ENCODE measurements around the gene PRAC2. TPM values are rescaled to one million over a fixed set of nuclear protein-coding genes. Genes with fewer than 3 reads are reported as not detected.

PRAC2 gene
- total RNA-seq, 1 donor from 2014 or later = not detected

DNA sequence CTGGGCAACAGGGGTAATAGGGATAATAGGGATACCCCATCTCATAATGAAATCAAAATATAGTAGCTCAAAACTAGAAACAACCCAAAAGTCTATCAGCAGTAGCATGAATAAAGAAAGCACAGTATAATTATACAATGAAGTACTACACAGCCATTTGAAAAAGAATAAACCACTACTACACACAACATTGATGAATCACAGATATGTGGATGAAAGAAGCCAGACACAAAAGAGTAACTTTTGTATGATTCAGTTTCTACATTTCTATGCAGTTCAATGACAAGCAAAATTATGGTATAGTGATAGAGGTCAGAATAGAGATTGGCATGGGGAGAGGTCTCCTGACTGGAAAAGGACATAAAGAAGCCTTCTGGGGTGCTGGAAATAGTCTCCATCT, 8.4 kb downstream of the PRAC2 start:
- Mint-ChIP-seq H3K9me3 (no peaks in the 10 kb centered on the region), H3K36me3 (ENCODE audit: low read depth) (no peaks in the 10 kb centered on the region), H3K4me3 (ENCODE audit: low read depth) (no peak overlapping the region), H3K27ac (no peak overlapping the region), H3K27me3 (ENCODE audit: low read depth) (peaks cover 93% of the 10 kb centered on the region), H3K4me1 (ENCODE audit: low read depth) (peaks cover 13% of the 10 kb centered on the region)
- DNase-seq (ENCODE audit: low spot score) = no peak
- intact Hi-C loops (cut with micrococcal nuclease) = no loop called here

DNA sequence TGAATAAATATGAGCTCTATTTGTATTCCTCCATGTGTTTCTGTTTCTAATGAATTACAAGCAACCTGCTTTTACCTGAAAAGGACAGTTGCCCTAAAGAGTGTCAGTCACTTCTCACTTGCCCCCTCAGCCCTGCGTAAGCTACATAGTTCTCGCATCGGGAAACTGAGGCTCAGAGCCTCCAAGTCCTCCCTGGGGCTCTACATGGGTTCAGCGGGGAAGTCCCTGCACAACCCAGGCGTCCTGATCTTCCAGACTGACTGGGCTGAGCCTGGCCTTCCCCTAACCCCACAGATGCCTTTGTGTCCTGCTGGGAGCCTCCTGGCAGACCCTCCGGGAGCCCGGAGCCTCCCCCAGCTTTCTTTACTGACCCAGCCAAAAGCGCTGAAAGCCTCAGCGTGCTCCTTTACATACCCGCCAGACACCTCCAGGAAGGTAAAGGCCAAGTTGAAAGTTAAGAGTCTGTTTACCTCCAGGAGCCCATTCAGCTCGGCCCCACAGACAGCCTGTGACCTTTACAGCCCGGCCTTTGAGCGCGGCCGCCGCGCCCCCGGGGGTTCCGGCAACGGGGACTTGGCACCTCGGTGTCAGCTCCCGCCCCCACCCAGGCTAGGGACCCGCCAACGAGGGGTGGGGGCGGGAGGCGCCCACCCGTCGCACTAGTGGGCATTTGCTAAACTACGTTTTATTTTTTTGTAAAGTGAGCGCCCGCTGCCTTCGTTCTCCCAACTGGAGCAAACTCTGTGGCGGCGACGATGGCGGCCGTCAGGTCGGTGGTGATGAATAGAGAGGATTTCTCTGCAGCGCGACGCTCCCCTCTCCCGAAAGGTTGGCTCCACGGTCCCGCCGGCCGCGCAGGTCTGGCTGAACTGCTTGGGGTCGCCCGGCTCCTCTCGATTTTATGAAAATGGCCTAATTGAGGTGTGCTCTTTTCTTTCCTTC, 10.0 kb downstream of the PRAC2 start:
- Mint-ChIP-seq H3K27me3 (ENCODE audit: low read depth) (peaks cover 91% of the 10 kb centered on the region), H3K36me3 (ENCODE audit: low read depth) (no peaks in the 10 kb centered on the region), H3K9me3 (no peaks in the 10 kb centered on the region), H3K4me1 (ENCODE audit: low read depth) (peaks cover 11% of the 10 kb centered on the region), H3K27ac (no peak overlapping the region), H3K4me3 (ENCODE audit: low read depth) (no peak overlapping the region)
- DNase-seq (ENCODE audit: low spot score) = no peak
- intact Hi-C loops (cut with micrococcal nuclease) = no loop called here

DNA sequence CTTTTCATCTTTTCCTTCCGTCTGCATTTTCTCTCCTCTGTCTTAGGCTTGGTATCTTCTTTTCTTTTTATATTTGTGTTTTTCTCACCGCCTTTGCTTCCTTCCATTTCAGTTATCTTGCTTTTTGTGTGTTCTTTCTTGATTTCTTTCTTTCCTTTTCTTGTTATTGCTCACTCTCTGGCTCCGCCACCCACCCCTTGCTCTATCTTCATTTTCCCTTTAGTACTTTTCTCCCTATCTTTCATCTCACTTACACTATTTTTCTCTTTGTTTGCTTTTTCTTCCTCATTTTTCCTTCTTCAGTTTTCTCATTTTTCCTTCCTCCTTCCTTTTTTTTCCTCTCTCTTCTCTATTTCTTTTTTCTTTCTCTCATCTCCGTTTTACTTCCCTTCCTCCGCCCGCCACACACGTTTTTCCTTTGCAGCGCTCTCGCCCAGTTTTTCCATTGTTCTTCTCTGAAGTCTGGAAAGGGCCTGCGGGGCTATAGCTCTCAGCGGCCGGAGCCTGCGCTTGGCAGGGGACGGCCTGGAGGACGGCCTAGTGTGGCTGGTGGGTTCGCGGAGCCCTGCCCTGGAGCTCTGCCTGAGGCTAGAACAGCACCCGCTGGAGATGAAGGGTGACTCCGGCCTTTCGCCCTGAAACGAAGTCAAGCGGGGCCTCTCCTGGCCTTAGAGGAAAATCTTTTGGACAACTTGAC, 10.8 kb downstream of the PRAC2 start:
- no peak for DNase-seq (ENCODE audit: low spot score)
- Mint-ChIP-seq H3K27ac (no peak overlapping the region), H3K27me3 (ENCODE audit: low read depth) (peaks cover 92% of the 10 kb centered on the region), H3K36me3 (ENCODE audit: low read depth) (no peaks in the 10 kb centered on the region), H3K4me1 (ENCODE audit: low read depth) (peaks cover 10% of the 10 kb centered on the region), H3K9me3 (no peaks in the 10 kb centered on the region), H3K4me3 (ENCODE audit: low read depth) (no peak overlapping the region)
- intact Hi-C loops (cut with micrococcal nuclease) = no loop called here

DNA sequence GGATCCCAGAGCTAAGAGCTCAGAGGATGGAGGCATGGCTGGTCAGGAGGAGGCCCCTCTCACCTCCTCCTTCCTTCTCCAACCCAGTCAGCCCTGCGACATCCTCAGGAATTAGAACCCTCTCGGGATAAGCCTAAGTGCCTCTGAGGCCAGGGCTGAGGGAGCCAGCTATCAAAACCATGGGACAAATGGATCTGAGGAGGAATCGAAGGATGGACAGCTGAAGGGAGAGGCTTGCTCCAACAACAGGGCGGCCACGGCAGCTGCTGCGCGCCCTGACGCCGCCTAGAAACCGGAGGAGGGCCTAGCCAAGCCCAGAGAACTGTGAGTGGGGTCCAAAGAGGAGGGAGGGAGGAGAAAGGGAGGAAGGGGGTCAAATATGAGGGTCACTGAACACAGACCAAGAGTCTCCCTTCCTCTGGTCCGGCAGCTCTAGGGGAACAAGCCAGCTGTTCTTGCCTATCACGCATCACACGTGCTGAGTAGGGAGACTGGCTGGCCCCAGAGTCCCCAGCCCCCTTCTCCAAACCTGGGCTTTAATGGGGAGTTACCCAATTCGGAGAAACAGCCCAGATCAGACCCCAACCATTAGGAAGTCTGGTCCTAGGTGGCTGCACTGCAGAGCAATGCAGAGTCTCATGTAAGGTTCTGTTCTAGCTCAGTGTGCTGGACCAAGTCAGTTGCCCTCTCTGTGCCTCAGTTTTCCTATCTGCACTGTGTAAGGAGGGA, 11.5 kb downstream of the PRAC2 start:
- no peak overlapping the region for H3K27ac Mint-ChIP-seq
- no peaks in the 10 kb centered on the region for H3K9me3 Mint-ChIP-seq
- no peak overlapping the region for H3K4me3 Mint-ChIP-seq (ENCODE audit: low read depth)
- intact Hi-C loops (cut with micrococcal nuclease) = no loop called here
- peaks cover 92% of the 10 kb centered on the region for H3K27me3 Mint-ChIP-seq (ENCODE audit: low read depth)
- DNase-seq (ENCODE audit: low spot score) = no peak
- H3K4me1 Mint-ChIP-seq (ENCODE audit: low read depth) = peaks cover 13% of the 10 kb centered on the region
- H3K36me3 Mint-ChIP-seq (ENCODE audit: low read depth) = no peaks in the 10 kb centered on the region

DNA sequence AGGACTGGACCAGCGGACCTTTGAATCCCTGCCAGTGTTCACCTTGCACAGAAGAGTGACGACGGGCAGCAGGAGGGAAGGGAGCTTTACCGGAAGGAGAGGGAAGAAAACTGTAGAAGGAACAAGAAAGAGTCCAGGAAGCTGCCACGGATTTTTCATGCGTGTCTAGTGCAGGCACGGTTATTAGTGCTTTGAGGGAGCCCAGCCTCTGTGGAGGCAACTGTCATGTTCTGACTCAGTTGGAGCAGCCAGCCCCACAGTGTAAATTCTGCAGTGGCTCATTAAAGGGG, 12.0 kb downstream of the PRAC2 start:
- Mint-ChIP-seq H3K36me3 (ENCODE audit: low read depth) (no peaks in the 10 kb centered on the region), H3K27ac (no peak overlapping the region), H3K27me3 (ENCODE audit: low read depth) (peaks cover 93% of the 10 kb centered on the region), H3K4me1 (ENCODE audit: low read depth) (peaks cover 13% of the 10 kb centered on the region), H3K4me3 (ENCODE audit: low read depth) (no peak overlapping the region), H3K9me3 (no peaks in the 10 kb centered on the region)
- DNase-seq (ENCODE audit: low spot score) = no peak
- intact Hi-C loops (cut with micrococcal nuclease) = no loop called here

DNA sequence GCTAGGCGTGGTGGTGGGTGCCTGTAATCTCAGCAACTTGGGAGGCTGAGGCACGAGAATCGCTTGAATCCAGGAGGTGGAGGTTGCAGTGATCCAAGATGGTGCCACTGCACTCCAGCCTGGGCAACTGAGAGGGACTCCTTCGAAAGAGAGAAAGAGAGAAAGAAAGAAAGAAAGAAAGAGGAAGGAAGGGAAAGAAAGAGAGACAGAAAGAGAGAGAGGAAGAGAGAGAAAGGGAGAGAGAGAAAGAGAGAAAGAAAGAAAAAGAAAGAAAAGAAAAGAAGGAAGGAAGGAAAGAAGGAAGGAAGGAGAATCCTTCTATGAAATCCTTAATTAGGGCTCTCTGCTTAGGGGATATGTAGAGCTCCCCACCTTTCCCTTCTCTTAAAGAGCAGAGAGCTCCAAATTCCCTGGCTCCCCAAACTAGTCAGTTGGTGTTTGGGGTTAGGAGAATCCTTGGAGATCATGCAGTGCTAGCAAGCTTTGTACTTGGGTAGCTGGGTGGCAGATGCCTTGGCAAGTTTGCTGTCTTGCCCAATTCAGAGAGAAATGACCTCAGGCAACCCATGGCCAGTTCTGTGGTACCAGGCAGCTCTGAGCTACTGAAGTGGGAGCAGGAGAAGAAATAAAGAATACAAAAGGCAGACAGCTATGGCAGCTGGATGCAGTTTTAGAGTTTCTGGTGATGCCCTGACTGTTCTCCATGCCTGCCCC, 14.5 kb downstream of the PRAC2 start:
- H3K9me3 Mint-ChIP-seq = no peaks in the 10 kb centered on the region
- DNase-seq (ENCODE audit: low spot score) = no peak
- no peaks in the 10 kb centered on the region for H3K36me3 Mint-ChIP-seq (ENCODE audit: low read depth)
- peaks cover 13% of the 10 kb centered on the region for H3K4me1 Mint-ChIP-seq (ENCODE audit: low read depth)
- intact Hi-C loops (cut with micrococcal nuclease) = no loop called here
- H3K4me3 Mint-ChIP-seq (ENCODE audit: low read depth) = no peak overlapping the region
- peak overlapping the region; percentile 53 for H3K27ac Mint-ChIP-seq
- peaks cover 91% of the 10 kb centered on the region for H3K27me3 Mint-ChIP-seq (ENCODE audit: low read depth)

DNA sequence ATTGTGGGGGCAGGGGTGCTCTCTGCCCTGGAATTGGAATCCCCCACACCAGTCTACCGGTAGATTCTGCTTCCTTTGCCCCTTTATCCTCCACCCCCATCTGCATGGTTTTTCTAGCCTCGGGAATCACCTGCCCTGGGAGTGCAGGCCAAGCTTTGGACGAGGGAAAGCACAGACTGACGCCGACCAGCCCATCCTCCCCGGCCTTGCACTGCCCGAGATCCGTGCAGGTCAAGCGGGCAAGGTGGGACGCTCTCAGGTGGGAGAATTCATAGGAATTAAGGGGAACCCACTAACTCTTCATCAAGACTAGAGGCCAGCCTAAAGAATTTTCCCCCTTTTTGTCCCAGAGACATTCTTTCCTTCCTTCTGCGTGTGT, 15.4 kb downstream of the PRAC2 start:
- H3K27me3 Mint-ChIP-seq (ENCODE audit: low read depth) = peaks cover 93% of the 10 kb centered on the region
- no peaks in the 10 kb centered on the region for H3K9me3 Mint-ChIP-seq
- H3K27ac Mint-ChIP-seq = no peak overlapping the region
- intact Hi-C loops (cut with micrococcal nuclease) = no loop called here
- no peaks in the 10 kb centered on the region for H3K36me3 Mint-ChIP-seq (ENCODE audit: low read depth)
- no peak for DNase-seq (ENCODE audit: low spot score)
- H3K4me3 Mint-ChIP-seq (ENCODE audit: low read depth) = no peak overlapping the region
- peaks cover 8% of the 10 kb centered on the region for H3K4me1 Mint-ChIP-seq (ENCODE audit: low read depth)

DNA sequence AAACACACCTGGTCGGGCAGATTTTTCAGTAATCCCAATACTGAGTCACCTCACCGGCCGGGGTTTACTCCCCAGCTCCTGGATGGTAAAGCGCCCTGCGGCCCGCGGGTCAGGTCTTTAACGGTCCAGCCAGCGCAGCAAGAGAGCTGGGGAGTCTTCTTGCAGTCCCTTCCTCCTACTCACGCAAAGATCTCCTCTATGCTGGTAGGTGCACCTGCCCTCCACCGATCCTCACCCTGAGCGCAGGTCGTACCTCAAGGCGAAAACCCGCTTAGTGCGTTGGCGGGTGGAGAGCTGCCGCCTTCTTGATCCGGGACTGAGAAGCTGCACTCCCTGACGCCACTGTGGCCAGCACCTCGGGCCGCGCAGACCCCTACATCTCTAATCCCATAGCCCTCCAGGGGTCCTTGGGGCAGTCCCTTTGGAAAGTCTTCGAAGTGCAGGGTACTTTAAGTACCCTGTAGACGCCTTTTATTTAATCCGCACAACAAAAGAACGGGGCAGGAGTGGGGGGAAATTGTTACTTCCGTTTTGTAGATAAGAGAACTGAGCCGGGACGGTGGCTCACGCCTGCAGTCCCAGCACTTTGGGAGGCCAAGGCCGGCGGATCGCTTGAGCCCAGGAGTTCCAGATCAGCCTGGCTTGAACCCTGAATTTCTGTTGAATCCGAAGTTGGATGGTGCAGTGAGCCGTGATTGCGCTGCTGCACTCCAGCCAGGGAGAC, 16.0 kb downstream of the PRAC2 start:
- Mint-ChIP-seq H3K4me3 (ENCODE audit: low read depth) (no peak overlapping the region), H3K9me3 (no peaks in the 10 kb centered on the region), H3K36me3 (ENCODE audit: low read depth) (no peaks in the 10 kb centered on the region), H3K27ac (no peak overlapping the region), H3K4me1 (ENCODE audit: low read depth) (peaks cover 4% of the 10 kb centered on the region), H3K27me3 (ENCODE audit: low read depth) (peaks cover 93% of the 10 kb centered on the region)
- intact Hi-C loops (cut with micrococcal nuclease) = no loop called here
- no peak for DNase-seq (ENCODE audit: low spot score)

DNA sequence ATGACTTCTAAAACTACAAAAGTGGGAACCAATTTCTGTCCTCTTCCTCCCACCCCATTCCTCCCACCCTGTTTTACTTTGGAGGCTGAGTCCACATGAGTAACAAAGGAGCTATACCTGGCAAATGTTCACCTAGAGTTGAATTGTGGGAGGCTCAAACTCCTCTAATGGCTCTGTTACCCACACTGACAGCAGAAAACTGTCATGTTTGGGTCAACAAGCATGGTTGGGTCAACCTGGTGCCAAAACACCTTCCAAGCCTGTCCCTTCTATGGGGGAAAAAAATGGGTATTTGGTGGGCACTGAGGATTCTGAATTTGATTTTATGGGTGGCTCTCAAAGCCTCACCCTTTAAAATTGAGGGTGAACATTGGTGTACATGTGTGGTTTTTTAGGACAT, 17.6 kb downstream of the PRAC2 start:
- Mint-ChIP-seq H3K4me1 (ENCODE audit: low read depth) (peaks cover 4% of the 10 kb centered on the region), H3K27me3 (ENCODE audit: low read depth) (peaks cover 91% of the 10 kb centered on the region), H3K36me3 (ENCODE audit: low read depth) (no peaks in the 10 kb centered on the region), H3K4me3 (ENCODE audit: low read depth) (no peak overlapping the region), H3K9me3 (no peaks in the 10 kb centered on the region), H3K27ac (no peak overlapping the region)
- intact Hi-C loops (cut with micrococcal nuclease) = no loop called here
- DNase-seq (ENCODE audit: low spot score) = no peak

DNA sequence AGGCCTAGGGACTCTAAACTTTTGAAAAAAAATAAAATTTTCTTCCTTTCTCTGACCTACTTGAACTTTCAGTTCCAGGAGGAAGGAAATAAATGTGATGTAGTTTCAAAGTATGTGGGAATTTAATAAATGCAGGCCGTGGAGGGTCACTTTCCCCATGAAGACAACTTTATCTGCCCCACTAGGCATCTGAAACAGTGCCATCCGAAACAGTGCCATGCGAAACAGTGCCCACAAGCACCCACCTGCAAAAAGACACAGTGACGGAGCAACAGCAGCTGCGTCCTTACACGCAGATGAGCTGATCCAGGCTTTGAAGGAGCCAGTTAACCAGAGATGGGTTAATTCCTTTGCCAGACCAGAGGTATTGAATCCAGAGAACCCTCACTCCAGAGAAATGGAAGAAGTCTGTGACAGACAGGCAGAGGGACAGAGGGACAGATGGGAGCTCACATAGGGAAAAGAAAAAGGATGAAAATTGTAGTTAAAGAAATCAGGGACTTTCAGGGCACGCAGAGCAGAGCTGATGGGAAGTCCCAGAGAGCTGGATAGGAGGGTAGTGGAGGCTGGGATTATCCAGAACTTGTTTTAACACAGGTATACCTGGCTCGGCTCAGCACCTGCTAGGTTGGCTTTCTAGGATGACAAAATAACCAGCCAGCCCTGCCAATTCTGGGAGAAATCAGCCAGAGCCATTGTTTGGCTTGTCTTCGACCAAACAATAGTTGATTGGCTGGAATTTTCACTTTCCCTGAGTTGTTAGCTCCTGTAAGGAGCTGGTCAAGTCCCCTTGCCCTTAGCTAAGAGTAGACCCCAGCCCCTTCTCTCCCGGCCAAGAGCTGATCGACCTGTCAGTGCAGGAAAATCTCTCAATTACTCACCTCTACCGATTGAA, 22.6 kb downstream of the PRAC2 start:
- intact Hi-C loops (cut with micrococcal nuclease) = no loop called here
- no peak for DNase-seq (ENCODE audit: low spot score)
- Mint-ChIP-seq H3K4me3 (ENCODE audit: low read depth) (no peak overlapping the region), H3K9me3 (no peaks in the 10 kb centered on the region), H3K36me3 (ENCODE audit: low read depth) (no peaks in the 10 kb centered on the region), H3K4me1 (ENCODE audit: low read depth) (no peaks in the 10 kb centered on the region), H3K27ac (no peak overlapping the region), H3K27me3 (ENCODE audit: low read depth) (peaks cover 87% of the 10 kb centered on the region)

DNA sequence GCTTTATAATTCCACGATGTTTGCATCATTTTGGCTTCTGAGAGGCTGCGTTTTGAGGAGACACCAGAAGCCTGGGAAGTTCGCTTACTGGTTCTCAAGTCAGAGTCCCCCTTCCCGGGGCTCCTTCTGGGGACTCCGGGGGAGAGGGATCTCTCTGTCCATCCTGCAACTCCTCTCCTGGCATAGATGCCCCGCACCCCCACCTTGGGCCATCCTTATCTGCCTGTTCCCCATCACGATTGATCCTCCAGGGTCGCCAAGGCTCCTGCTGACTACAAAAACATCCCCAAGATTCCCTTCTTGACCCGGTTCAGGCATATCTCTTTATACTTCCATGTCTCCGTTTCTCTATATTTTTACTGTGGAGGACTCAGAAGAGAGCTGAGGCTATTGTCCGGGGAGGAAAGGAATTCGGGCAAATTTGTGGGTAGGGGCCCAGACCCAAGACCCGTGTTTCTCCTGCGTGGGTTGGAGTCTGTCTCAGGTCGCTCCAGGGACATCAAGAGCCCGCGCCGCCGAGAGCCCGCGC, 24.0 kb downstream of the PRAC2 start:
- Mint-ChIP-seq H3K27me3 (ENCODE audit: low read depth) (peaks cover 87% of the 10 kb centered on the region), H3K9me3 (no peaks in the 10 kb centered on the region), H3K4me3 (ENCODE audit: low read depth) (no peak overlapping the region), H3K36me3 (ENCODE audit: low read depth) (no peaks in the 10 kb centered on the region), H3K4me1 (ENCODE audit: low read depth) (no peaks in the 10 kb centered on the region), H3K27ac (no peak overlapping the region)
- intact Hi-C loops (cut with micrococcal nuclease) = no loop called here
- DNase-seq (ENCODE audit: low spot score) = no peak
